Endothelial cell of hepatic sinusoid (primary cell): ENCODE measurements around the gene TSPAN9.

Experiments used
- in situ Hi-C: cut with HindIII; loops from 2 replicates; pipeline ENCODE4 v1.10.0; 2017; ENCODE audit warnings: low sequenced_read_pairs

TSPAN9 gene, protein sequence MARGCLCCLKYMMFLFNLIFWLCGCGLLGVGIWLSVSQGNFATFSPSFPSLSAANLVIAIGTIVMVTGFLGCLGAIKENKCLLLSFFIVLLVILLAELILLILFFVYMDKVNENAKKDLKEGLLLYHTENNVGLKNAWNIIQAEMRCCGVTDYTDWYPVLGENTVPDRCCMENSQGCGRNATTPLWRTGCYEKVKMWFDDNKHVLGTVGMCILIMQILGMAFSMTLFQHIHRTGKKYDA

DNA sequence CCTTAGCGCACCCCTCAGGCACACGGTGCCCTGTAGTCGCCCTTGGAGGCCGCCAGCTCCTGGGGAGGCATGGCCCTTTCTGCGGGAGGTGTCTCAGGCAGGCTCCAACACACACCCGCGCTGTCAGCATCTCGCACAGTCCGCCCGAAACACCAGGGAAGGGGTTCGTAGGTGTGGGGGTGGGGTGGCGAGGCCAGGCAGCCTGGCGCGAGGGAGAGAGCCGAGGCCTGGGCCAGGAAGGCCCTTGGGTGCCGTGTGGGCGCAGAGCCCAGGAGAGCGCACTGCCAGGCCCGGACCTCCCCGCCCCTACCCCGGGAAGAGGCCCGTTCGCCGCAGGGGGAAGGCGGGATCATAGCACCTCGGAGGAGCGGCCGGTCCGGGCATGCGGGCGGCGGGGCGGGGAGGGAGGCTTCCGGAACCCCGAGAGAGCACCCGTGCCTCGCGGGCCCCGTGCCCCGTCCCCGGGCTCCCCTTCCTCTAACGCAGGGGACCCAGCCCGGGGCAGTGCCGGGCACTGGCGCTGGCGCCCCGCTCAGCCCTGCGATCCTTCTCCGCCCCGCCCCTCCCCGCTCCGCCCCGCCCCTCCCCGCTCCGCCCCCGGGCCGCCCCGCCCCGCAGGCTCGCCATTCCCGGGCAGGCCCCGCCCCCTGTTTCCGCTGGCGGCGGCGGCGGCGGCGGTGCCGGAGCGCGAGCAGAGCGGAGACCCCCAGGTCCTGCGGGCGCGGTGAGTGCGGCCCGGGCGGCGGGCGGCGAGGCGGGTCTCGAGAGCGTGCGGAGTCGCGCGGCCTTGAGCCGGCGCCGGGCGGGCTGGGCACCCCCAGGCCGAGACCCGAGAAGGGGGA is at the start of gene TSPAN9:
Gene TSPAN9, plus strand, starts transcription at position 650 of the 842 bp plus-strand sequence. CDS start 123,815 bp downstream, outside the sequence.
- in situ Hi-C loops = loop anchor here (5.0 kb wide), 2 partner anchors 55 to 200 kb away; no protein-coding TSS in a partner anchor

DNA sequence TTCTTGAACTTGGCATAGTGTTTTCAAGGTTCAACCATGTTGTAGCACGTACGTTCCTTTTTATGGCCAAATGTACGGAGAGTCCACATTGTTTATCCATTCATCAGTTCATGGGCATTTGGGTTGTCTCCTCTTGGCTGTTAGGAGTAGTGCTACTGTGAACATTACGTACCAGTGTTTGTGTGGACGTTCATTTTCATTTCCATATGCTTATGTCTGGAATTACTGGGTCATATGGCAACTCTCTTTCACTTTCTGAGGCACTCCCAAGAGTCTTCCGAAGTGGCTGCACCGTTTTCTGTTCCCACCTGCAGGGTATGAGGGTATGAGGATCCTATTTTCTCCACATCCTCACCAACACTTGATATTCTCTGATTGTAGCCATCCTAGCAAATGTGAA is 49.1 kb upstream of the TSPAN9 start:
- in situ Hi-C loops = no loop called here

DNA sequence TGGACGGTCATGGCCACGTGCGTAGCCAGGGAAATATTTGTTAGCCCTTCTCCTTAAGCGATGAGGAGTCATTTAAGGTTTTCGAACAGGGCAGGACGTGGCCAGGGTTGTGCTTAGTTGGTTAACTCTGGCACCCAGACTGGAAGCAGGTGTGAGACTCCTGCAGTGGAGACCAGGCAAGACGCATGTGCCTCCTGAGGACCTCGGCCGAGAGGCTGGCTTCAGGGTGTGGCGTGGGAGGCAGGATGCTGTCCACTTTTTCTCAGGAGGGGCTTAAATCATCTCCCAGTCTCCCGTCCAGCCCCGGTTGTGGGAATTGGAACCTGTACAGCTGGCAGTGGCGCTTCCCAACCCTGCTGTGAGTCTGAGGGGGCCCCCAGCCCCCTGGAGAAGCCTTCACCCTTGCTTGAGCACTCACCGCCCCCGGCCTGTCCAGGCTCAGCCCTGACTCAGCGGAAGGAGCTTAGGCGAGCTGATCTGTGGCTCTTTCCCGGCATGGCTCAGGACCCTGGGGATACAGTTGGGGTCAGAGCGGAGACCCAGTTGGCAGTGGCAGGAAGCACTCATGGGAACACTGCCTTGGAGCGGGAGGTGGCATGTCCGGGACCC is 46.3 kb upstream of the TSPAN9 start:
- in situ Hi-C loops = no loop called here

DNA sequence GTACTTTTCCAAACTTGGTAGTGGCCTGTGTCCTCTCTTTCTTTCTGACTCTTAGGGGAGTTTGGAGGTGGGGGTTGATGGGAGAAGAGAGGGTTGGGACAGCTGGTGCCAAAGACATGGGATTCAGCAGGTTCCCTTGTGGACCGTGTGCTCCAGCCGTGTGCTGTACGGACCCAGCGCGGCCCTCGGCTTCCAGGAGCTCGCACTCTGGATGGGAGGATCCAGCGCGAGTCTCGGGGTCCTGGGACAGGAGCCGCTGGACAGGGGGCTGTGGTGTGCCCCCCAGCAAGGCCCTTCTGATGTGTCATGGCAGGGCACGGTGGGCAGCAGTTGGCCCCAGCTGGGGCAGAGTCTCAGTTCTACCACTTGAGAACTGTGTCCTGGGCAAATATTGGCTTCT is 45.0 kb upstream of the TSPAN9 start:
- in situ Hi-C loops = no loop called here

DNA sequence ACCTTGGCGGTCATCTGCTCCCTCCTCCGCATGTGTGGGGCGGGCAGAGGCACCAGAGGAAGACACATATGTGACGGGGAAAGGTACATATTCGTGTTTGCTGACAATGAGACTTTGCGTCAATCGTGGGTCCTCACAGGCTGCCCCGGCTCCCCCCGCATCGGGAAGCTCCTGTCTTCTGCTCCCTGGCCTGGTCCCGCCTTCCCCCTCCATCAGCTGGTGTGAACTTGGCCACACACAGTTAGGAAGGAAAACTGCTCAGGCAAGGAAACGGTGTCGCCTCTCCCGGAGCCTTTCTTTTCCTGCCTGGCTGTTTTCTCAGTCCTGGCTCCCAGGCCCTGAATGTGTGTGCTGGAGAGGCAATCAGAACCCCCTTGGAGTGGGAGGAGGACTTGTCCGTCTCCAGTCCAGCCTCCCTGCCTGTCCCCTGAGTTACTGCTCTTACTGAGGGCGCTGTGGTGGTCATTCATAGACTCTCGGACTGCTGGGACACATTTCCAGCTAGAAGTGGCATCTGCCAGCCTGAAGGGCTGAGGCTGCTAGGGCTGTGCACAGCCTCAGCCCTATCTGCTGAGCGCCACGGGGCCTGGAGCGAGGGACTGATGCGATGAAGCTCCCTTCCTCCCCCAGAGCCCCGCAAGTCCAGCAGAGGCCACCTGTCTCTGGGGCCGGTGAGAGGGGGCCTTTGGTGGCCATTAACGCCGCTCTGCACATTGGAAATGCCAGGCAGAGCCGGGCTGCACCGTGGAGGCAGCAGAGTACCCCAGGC is 44.2 kb upstream of the TSPAN9 start:
- in situ Hi-C loops = no loop called here

DNA sequence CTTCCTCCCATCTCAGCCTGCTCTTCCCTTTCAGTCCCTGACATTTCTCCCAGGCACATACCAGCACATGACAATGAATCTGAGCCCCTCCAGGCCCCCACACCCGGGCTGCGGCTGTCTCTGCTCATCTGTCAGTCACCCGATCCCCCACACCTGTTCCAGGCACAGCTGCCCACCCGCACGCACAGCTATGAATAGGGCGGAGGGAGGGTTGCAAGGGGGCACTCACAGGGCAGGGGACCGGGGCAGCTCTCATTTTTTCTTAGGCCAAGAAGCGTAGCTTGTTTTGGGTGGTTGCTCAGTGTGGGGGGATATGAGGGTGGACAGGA is 43.7 kb upstream of the TSPAN9 start:
- in situ Hi-C loops = no loop called here

DNA sequence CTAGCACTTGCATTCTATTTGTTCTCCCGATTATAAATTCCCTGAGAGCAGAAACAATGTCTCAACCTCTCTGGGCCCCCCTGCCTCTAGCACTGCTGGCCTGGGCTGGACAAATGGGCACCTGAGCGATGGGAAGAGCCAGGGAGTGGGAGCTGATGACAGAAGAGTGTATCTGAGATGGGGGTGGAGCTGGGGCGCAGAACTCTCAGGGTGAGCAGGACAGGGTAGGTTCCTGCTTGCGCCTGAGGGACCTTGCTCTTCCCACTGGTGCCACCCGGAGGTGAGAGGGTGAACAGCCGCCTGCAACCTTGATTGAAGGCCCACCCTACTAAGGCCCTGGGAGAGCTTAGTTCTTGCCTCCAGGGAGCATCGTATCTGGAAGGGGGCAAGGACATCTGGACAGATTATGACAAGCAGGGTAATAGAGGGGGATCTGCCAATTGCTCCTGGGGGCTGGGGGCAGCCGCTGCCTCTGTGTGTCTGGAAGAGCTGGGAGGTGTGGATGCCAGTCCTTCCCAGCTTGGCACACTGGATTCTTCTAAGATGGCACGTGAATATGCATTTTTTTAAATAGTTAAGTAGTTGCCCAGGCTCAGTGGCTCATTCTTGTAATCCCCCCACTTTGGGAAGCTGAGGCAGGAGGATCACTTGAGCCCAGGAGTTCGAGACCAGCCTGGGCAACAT is 43.0 kb upstream of the TSPAN9 start:
- in situ Hi-C loops = no loop called here

DNA sequence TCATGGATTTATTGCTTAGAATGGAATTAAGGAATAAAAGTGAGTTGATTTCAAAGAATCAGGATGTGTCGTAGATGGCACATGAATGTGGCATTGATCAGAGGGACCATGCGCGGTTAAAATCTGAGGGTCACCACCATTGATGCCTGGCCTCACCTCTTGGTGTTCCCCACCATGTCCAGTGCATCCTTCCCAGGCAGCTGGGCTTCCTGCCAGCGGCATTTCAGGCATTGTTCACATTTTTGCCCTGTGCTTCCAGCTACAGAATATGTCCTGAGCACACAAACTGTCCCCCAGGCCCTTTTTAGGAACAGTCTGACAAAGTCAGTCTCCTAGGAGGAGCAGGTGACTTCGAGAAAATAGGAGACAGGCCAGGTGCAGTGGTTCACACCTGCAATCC is 42.0 kb upstream of the TSPAN9 start:
- in situ Hi-C loops = no loop called here

DNA sequence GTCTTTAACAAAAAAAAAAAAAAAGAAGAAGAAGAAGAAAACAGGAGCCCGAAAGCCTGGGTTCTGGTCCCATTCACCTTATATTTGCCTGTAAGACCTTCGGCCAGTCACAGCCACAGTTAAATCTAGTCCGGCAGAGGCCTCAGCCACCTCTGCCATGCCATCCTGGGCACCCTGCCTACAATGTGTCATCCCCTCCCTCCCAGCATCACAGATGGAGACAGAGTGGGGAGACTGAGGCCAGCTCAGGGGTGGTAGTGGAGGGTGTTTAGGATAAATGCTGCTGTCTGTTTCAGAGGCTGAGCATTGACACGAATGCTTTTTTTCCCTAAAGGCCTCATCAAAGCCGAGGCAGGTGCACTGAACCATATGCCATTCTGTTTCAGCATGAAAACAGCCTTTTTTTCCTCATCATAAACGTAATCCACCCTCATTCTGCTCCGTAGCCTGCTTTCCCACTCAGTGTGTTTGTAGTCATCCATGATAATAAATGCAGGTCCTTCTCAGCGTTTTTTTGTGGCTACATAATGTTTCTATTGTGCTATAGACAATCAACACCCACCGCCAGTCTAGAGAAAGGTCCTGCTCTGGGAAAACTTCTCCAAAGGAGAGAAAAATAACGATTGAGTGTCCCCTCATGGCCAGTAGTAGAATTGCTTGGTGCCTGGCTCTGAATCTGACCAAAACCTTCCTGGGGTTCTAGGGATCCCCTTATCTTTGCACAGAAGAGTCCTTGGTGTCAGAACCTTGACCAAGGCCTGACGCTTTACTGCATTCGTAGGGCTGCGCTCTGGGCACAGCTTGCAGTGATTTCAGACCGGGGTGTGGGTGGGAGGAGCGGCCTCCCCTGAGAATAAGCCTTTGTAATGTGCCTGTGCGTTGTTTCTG is 41.1 kb upstream of the TSPAN9 start:
- in situ Hi-C loops = no loop called here

DNA sequence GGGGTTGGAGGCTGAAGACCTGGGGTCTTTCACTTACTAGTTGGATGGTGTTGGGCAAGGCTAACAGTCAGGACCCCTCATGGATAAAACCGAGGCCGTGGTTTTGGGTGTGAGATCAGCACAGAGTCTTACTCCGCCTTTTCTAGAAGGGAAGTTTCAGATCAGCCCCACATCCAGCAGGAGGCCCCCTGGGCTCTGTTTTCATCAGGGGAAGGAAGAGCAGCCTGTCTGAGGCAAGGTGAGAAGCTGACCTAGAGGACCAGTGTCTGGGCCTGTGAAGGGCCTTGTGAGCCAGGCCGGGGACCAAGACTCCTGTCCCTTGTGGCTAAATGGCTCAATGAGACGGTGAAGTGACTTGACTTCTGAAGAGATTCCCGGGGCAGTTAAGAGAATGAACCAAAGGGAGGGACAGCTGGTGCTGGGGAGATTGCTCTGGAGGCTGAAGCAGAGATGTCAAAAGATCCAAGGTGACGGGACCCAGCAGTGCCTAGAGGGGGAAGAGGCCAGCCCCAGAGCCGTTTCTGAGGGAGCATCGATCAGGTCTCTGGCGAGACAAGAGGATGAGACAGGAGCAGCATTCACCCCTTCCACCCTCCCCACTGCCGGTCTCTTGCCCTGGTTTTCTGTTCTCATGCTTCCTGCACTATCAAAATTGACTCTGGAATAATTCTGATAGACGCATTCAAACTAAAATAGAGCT is 40.1 kb upstream of the TSPAN9 start:
- in situ Hi-C loops = no loop called here

DNA sequence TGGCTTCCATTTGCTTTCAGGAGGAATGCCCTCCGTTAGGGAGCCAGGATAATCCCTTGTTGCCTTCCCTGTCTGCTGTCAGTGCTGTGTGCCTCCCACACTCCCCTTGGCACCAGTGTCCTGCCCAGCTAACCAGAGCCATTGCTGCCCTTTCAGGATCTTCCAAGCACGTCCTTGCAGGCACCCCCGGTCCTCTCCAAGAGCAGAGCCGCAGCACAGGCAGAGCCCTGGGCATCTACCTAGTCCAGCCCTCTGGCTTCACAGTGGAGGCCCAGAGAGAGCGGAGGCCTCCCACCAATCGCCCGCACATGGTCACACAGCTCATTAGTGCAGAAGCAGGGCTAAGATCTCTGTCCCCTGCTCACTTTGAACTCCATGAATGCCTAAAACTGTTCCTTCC is 39.0 kb upstream of the TSPAN9 start:
- in situ Hi-C loops = no loop called here

DNA sequence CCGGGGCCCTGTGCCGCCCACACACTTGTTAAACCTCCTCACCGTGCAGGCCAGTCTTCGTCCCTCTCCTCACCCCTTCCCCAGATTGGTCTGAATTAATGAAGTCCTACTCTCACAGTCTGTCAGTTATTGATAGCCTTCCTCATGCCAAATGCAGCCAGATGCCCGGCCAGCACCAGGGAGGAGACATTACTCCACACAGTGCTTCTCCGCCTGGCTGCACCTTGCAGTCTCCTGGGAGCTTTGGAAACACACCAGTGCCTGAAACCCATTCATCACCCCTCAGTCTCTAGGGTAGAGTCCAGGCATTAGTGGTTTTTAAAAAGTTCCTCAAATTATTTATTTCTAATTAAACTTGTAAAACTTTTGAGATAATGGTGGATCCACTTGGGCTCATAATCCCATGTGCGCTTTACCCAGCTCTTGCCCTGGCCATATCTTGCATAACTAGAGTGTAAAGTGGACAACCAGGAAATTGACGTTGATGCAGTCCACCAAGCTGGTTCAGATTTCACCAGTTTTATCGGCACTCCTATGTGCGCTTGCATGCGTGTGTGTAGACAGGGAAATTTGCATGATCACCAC is 38.2 kb upstream of the TSPAN9 start:
- in situ Hi-C loops = no loop called here

DNA sequence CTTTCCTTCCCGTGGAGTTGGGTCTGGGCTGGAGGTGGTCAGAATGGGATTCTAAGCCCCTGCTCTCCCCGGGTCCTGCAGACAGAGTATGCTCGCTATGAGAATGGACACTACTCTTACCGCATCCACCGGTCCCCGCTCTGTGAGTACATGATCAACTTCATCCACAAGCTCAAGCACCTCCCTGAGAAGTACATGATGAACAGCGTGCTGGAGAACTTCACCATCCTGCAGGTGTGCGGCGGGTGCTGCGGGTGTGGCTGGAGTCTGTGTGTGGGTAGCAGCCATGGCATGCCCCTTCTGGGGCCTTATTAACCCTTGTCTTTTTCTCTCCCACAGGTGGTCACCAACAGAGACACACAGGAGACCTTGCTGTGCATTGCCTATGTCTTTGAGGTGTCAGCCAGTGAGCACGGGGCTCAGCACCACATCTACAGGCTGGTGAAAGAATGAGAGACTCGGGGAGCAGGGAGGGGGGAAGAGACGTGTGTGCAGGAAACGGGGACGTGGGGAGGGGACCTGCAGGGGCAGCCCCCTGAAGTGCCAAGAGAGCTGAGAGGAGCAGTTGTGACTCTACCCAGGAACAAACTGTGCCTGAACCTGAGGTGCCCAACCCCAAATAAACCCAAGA is 37.0 kb upstream of the TSPAN9 start:
- in situ Hi-C loops = no loop called here

DNA sequence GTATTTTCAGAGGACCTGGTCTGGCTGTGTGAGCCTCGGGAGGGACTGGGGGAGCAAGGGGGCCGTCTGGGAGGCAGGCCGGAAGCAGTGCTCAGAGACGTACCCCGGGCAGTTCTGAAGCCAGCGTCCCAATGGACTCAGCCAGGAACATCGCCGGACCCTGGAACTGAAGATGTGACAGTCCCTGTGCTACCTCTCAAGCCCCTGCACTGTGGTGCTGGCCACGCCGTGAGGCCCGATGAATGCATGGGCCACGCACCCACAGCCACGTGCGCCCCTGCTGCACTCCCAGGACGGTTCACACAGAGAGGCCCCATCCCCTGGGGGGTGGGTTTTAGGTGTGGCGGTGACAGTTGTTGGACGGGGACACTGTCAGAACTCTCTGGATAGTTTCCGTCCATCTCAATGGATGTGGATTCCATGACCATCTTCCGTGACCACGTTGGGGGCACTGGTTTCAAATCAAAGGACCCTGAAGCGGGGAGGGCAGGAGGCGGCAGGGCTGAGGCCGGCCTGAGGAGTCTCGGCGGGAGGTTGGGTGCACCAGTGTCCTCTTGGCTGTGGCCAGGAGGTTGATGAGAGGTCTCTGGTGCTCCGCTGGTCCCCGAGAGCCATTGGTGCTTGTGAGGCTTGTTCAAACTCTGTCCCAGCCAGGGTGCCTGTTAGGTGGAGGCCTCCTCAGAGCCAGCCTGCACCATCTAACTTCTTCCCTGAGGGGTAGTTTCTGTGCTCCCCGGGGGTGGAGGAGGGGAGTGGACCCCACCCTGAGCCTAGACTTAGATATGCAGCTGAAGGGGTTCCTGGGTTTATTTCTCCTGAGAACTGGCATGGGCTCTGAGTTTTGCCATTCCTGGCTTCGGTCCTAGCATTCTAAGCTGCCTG is 36.3 kb upstream of the TSPAN9 start:
- in situ Hi-C loops = no loop called here

DNA sequence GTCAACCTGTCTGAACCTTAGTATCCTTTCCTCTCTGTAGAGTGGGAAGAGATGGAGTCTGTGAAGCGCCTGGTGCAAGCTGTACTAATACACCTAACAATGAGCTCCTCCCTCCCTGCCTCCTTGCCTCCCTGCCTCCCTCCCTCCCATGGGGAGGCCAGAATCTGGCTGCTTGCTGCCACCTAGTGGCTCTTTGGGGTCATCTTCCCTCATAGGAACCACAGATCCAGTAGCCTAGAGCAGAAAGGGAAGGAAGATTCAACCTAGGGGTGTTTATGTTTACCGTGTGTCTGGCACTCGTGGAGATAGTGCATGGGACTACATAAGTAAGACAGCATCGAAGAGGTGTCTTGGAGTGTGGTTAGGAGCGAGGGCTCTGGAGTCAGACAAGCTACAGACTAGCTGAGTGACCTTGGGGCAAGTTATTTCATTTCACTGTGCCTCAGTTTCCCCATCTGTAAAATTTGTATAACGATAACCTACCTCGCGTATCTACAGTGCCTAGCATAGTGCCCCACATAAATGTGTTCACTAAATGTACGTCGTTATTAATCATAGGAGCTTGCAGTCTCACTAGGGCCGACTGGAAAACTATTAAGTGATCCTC is 35.5 kb upstream of the TSPAN9 start:
- in situ Hi-C loops = no loop called here

DNA sequence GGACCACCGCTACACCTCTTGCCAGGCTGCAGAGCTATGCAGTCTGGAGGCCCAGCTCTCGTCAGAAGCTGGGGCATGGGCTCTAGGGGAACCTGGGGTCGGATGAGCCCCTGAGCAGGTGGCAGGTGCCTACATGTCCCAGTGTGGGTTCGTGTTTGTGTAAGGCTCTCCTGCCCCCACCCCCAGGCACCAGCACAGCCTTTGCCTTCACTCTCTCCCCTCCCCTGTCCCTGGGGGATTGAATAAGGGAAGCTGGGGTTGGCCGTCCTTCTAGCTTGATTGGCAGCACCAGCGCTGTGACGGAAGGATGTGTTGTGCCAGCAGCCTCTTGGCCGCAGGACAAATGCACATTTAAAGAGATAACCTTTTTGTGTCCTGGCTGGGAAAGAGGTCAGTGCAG is 34.8 kb upstream of the TSPAN9 start:
- in situ Hi-C loops = no loop called here

DNA sequence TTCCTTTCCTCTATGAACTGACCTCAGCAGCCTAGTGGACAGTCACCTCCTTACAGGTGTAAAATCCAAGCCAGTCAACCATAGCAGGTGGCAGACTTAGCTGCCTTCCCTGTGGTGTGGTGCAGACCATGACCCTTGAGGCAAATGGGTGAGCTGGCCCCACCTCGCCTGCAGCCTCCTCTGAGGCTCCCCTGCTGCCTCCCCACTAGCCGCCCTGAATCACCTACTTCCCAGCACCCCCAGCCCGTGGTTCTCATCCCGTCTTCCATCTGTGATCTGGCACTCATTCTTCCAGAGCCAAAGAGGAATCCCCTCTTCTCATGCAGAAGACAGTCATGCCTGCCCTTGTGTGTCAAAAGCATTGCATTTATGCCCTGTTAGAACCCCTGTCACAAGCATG is 34.4 kb upstream of the TSPAN9 start:
- in situ Hi-C loops = no loop called here
